Lung (tissue), 12 donors: ENCODE results near the gene CSNK1G1. TPM values are rescaled to one million over a fixed set of nuclear protein-coding genes. Genes with fewer than 3 reads are reported as not detected.

Source experiments
- ATAC-seq: fragments of 200-7000 bp; cut with Tn5 transposase; one replicate; pipeline ENCODE4 v1.9.1; 2020; ENCODE audit warnings: moderate number of reproducible peaks; ENCODE audit not compliant: insufficient read depth, low FRiP score
- DNase-seq, 3 donors: peaks; one replicate each; pipeline ENCODE4 v3.0.0-alpha.2; 2013 to 2017
- H3K27ac ChIP-seq, 2 donors: one replicate each; pipeline ENCODE4 v1.5.1; 2013; ENCODE audit warnings: mild to moderate bottlenecking in 2 of 2, moderate library complexity in 2 of 2, control low read depth in 1 of 2, inconsistent platforms in 1 of 2, low read depth in 1 of 2, low read length in 1 of 2
- H3K27me3 ChIP-seq, 3 donors: one replicate each; pipeline ENCODE4 v1.5.1; 2013; ENCODE audit warnings: low read length in 2 of 3; ENCODE audit not compliant: control insufficient read depth in 3 of 3, insufficient read depth in 3 of 3
- H3K36me3 ChIP-seq, 4 donors: one replicate each; pipeline ENCODE4 v1.5.1; 2013; ENCODE audit warnings: low read length in 4 of 4, mild to moderate bottlenecking in 1 of 4, moderate library complexity in 1 of 4; ENCODE audit not compliant: control insufficient read depth in 4 of 4, insufficient read depth in 4 of 4
- H3K4me1 ChIP-seq, 5 donors: one replicate each; pipeline ENCODE4 v1.5.1; 2013; ENCODE audit warnings: low read length in 5 of 5, mild to moderate bottlenecking in 2 of 5, moderate library complexity in 1 of 5; ENCODE audit not compliant: control insufficient read depth in 5 of 5, insufficient read depth in 5 of 5
- H3K4me3 ChIP-seq: one replicate; pipeline ENCODE4 v1.5.1; 2013; ENCODE audit warnings: mild to moderate bottlenecking, control low read depth, moderate library complexity
- H3K9ac ChIP-seq, 2 donors: one replicate each; pipeline ENCODE4 v1.5.1; 2013; ENCODE audit warnings: low read length in 2 of 2, control low read depth in 1 of 2; ENCODE audit not compliant: insufficient read depth in 1 of 2
- H3K9me3 ChIP-seq, 4 donors: one replicate each; pipeline ENCODE4 v1.5.1; 2013; ENCODE audit warnings: low read length in 3 of 4, mild to moderate bottlenecking in 1 of 4, moderate library complexity in 1 of 4; ENCODE audit not compliant: control insufficient read depth in 4 of 4, insufficient read depth in 3 of 4
- CTCF ChIP-seq: IDR thresholded peaks from 2 replicates; pipeline ENCODE4 v1.5.1; 2012; ENCODE audit warnings: mild to moderate bottlenecking; ENCODE audit errors: control extremely low read depth, extremely low read depth
- WGBS, 2 donors: extraction: QIAGEN DNeasy Blood & Tissue Kit; methylation state at CpG; one replicate each; pipeline ENCODE4 v1.1.7; 2013; 5-methylcytosine and 5-hydroxymethylcytosine counted together
- polyA plus RNA-seq, 2 donors: library from polyadenylated mRNA; stranded (reverse); fragments of 200-250 nt; gene quantifications; one replicate each; pipeline ENCODE4 v1.2.1, GENCODE V29; 2013
- total RNA-seq, 2 donors: library from RNA; depleted of rRNA in 1 of 2; stranded (reverse); fragments of >200 nt in 1 of 2; gene quantifications; one replicate each; pipeline ENCODE4 v1.2.1, GENCODE V29; 2014 to 2021
- donor health status: control.
- donor health status: control.
- donor health status: Bipolar disorder and iron deficiency.
- donor health status: healthy.
- donor health status: DM: yes; HTN: yes; CAD: no.

The CSNK1G1 gene
- total and polyA plus RNA-seq, 4 donors, result 3.0 to 50.4 (median 12.9) TPM

DNA sequence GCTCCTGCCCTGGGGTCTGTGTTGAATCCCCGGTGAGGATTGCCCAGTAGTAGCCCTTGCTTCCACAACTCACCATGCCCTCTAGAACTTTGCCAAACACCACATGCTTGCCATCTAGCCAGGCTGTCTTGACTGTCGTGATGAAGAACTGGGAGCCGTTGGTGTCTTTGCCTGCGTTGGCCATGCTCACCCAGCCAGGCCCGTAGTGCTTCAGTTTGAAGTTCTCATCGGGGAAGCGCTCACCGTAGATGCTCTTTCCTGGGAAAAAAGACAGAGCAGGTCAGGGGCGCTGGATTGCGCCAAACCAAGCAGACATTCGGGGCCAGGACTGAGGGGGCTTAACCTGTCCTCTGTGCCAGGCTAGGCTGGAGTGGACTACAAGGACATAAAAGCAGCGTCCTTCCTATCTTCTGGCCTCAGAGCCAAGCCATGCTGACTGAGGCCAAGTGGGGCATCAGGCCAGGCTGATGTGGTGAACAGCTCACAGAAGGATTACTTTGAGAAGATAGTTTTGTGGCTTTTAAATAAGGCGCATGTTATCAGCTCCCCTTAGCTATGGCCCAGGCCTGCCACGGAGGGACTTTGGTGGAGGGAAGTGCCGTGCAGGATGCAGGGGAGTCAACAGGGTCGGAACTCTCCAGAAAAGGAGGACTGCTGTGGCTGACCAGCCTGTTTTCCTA lies 199.2 kb downstream of the CSNK1G1 start:
- Histone ChIP-seq H3K27me3 (peaks cover 0 to 5% (median 0%) of the 10 kb centered on the region in 3 donors), H3K4me1 (peaks cover under 1 to 14% (median 5%) of the 10 kb centered on the region in 5 donors), H3K9ac (no peak overlapping the region), H3K36me3 (peaks cover 25 to 49% (median 31%) of the 10 kb centered on the region in 4 donors), H3K27ac (no peak overlapping the region), H3K4me3 (no peak overlapping the region), H3K9me3 (peaks cover 0 to 3% (median 0%) of the 10 kb centered on the region in 4 donors)
- 94 to 96% methylated on average over 16 of the region's 16 CpGs for WGBS, 2 donors
- no peak for DNase-seq
- no peak for TF ChIP-seq CTCF
- ATAC-seq, result no peak

GRCh38 chr15:64155802-64156651 lies 199.9 kb downstream of the CSNK1G1 start:
- Histone ChIP-seq H3K9me3 (peaks cover 0 to 3% (median 0%) of the 10 kb centered on the region in 4 donors), H3K4me3 (no peak overlapping the region), H3K27ac (no peak overlapping the region), H3K36me3 (peaks cover 25 to 49% (median 30%) of the 10 kb centered on the region in 4 donors), H3K27me3 (peaks cover 0 to 5% (median 0%) of the 10 kb centered on the region in 3 donors), H3K4me1 (peaks cover 0 to 15% (median under 1%) of the 10 kb centered on the region in 5 donors), H3K9ac (no peak overlapping the region)
- no peak for TF ChIP-seq CTCF
- no peak for DNase-seq
- WGBS, 2 donors, result 91 to 92% methylated on average over 15 of the region's 15 CpGs
- no peak for ATAC-seq

DNA sequence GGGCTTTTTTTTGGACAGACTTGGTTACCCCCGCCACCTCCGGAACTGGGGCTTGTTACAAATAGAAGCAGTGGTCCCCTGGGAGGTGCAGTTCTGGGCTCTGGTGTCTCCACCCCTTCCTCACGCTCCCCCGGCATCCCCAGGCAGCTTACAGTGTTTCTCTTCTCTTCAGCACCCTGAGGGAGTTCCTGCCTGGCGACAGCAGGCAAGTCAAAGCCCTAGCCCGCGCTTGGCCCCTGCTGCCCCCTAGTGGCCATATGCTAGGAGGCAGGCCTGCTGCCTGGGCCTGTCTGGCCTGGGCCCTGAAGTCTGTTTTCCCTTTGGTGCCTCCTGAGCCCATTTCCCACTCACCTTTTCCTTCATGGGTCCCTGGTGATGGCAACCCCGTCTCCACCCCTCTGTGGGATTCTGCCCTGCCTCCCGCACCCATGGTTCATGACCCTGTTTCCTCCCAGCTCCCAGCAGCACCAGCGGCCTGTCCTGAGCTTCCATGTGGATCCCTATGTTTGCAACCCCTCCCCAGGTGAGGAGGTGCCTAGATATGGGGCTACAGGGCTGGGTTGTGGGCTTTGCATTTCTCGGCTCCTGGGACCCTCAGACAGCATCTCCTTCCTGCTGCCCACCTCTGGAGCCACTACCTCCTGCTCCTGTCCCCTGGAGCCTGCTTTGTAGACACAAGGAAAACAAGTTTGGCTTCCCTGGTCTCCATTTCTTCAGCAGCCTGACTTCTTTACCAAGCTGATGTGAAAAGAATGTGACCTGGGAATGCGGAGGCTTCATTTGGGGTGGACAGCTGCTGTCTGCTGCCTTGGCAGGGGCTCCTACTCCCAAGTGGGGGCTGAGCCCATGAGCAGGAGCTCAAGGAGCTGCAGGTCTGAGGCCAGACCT lies 202.2 kb downstream of the CSNK1G1 start:
- H3K4me1 ChIP-seq, result peaks cover 0 to 15% (median 3%) of the 10 kb centered on the region in 5 donors
- peak overlapping the region; percentile 9 to 50 for H3K27ac ChIP-seq
- peaks cover 0 to 5% (median 0%) of the 10 kb centered on the region in 3 donors for H3K27me3 ChIP-seq
- peak; percentile 95 for TF ChIP-seq CTCF
- peaks cover 0 to 3% (median 0%) of the 10 kb centered on the region in 4 donors for H3K9me3 ChIP-seq
- ATAC-seq (peak; percentile 88), DNase-seq (peak; percentile 86 to 92 (median 89))
- peaks cover 15 to 36% (median 23%) of the 10 kb centered on the region in 4 donors for H3K36me3 ChIP-seq
- no peak overlapping the region for H3K4me3 ChIP-seq
- no peak overlapping the region for H3K9ac ChIP-seq
- 25% methylated on average over 12 of the region's 12 CpGs for WGBS, 2 donors
